GM19467 (cell line): Measurements from ENCODE around the gene FAM163B.

Source experiments
- ATAC-seq: cut with Tn5 transposase; IDR thresholded peaks from one replicate; pipeline ENCODE4 v1.9.1; 2021; ENCODE audit warnings: mild to moderate bottlenecking, moderate library complexity; ENCODE audit not compliant: unreplicated experiment

The FAM163B gene

GRCh38 chr9:133601746-133602145, 7.4 kb downstream of the FAM163B start:
- ATAC-seq: no peak

GRCh38 chr9:133600739-133601138, 8.4 kb downstream of the FAM163B start:
- ATAC-seq: no peak

GRCh38 chr9:133599470-133600173, 9.6 kb downstream of the FAM163B start:
- no peak for ATAC-seq

GRCh38 chr9:133598978-133599377, 10.2 kb downstream of the FAM163B start:
- no peak for ATAC-seq

GRCh38 chr9:133597316-133597957, 11.8 kb downstream of the FAM163B start:
- no peak for ATAC-seq

- ATAC-seq: no peak
These were observed 13.3 kb downstream of the FAM163B start for GRCh38 chr9:133595910-133596309.

- ATAC-seq: no peak
These were observed 14.9 kb downstream of the FAM163B start for GRCh38 chr9:133594310-133594709.

GRCh38 chr9:133593587-133594253, 15.5 kb downstream of the FAM163B start:
- no peak for ATAC-seq

GRCh38 chr9:133592731-133593409, 16.3 kb downstream of the FAM163B start:
- ATAC-seq: no peak

GRCh38 chr9:133591985-133592384, 17.2 kb downstream of the FAM163B start:
- ATAC-seq: no peak

- no peak for ATAC-seq
These were observed 17.9 kb downstream of the FAM163B start for GRCh38 chr9:133591116-133591910.

GRCh38 chr9:133590231-133590855, 18.8 kb downstream of the FAM163B start:
- no peak for ATAC-seq

- no peak for ATAC-seq
These were observed 19.5 kb downstream of the FAM163B start for GRCh38 chr9:133589454-133590227.

- ATAC-seq: no peak
These were observed 21.7 kb downstream of the FAM163B start for GRCh38 chr9:133587466-133587865.

GRCh38 chr9:133587051-133587450, 22.1 kb downstream of the FAM163B start:
- no peak for ATAC-seq

- no peak for ATAC-seq
These were observed 23.5 kb downstream of the FAM163B start for GRCh38 chr9:133585481-133586351.

- no peak for ATAC-seq
These were observed 24.4 kb downstream of the FAM163B start for GRCh38 chr9:133584559-133585476.
